GM18867 (cell line): ENCODE results near the gene GSTA5.
"Not testable (repeated sequence)": the region's sequence is repeated elsewhere in the genome, so short reads cannot be mapped to it uniquely, and the experiment has no call there.

Source experiments
- ATAC-seq: cut with Tn5 transposase; IDR thresholded peaks from one replicate; pipeline ENCODE4 v1.9.1; 2021; ENCODE audit warnings: mild to moderate bottlenecking, moderate library complexity; ENCODE audit not compliant: unreplicated experiment

GSTA5 gene

DNA sequence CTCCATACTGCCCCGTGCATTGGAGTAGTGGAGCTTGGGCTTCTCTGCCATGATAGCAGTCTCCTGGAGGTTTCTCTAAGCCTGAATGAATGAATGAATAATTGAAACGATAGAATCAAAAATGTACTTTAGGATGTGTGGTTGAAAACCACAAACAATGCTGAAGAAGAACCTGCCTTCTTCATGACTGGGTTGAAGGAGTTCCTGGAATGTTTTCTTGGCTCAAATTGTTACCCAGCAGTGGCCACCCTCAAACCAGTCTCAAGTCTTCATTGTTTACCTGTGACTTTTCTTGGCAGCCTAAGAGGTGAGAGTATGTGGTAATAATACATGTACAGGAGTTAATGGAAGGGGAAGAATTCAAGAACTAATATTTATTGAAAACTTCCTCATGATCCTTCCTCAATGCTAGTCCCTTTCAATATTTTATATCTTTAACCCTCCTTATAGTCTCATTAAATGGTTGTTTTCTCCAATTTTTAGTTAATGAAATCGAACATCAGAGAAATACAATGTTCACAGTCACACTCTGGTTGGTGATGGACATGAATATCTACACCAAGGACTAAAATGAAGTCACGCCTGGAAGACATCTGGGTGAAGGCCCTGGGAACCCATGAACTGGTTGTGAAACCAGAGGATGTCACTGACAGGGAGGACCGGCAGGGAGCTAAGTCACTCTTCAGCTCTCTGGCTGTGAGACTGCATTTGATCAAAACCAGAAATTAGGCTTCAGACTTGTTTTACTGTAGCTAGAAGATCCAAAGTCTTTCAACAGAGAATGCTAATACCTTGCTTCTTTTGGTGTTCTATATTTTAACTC, at the start of gene GSTA5:
GSTA5 (minus strand) TSS at position 51 of the 823 bp plus-strand sequence.
- ATAC-seq = no peak

DNA sequence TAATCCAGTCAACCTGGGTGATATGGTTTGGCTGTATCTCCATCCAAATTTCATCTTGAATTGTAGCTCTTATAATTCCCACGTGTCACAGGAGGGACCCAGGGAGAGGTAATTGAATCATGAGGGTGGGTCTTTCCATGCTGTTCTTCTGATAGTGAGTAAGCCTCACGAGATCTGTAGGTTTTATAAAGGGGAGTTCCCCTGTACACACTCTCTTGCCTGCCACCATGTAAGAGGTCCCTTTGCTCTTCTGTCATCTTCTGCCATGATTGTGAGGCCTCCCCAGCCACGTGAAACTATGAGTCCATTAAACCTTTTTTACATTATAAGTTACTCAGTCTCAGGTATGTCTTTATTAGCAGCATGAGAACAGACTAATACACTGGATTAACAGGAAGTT, 49.4 kb upstream of the GSTA5 start:
- ATAC-seq = no peak

DNA sequence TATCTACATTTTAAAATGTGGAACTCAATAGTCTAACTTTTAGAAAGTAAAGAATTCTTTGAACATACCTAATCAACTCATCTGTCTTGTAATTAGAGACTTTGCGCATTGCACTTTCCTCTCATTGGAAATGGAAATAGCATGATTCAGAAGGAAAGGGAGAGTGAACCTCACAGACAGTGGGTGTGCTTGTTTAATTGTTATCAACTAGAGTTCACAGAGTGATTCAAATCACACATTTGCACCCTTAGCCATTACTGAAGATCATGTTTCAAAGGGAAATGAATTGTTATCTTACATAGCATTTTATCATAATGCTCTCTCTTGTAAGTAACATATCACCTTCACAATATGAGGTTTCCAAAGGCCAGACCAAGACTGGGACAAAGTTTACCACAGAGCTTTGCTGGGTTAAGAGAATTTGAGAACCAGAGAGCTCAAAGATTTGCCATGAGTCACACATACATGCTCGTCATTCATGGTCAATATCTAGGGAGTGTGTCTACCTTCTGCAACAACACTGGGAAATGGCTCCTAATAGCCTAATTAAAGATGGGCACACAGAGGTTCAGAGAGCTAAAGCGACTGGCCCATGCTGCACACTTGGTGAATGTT, 47.4 kb upstream of the GSTA5 start:
- no peak for ATAC-seq

DNA sequence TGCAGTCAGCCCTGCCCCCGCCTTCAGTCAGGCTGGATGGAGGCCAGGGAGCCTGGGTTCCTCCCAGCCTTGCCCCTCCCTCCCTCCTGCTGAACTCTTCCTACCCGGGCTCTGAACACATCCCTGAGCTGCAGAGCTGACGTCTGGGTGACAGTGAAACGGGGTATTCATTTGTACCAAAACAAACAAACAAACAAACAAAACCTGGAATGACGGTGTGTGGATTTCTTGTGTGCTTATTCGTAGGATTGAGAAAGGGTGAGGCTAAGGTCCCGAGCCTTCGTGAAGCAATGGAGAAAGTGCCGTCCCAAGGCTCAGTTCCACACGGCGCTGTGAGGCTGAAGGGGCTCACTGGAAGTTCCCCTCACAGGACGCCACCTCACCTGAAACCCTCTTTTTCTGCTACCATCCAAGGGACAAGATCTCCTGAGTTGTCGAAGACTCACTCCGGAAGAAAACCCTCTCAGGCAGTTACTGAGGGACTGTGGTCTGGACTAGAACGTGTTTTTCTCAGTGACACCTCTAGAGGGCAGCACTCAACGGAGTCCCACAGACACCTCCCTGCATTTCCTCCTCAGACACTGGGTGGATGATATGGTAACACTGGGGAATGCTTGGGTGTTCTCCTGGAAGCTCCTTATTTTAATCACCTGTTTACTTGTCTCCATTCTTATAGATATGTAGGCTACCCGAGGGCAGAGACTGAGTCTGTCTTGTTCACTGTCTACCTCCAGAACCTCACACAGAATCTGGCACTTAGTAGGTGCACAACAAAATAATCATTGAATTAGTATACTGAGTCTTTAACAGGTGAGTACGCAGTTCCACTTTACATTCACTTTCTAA, 41.6 kb upstream of the GSTA5 start:
- ATAC-seq = peak; percentile 99

DNA sequence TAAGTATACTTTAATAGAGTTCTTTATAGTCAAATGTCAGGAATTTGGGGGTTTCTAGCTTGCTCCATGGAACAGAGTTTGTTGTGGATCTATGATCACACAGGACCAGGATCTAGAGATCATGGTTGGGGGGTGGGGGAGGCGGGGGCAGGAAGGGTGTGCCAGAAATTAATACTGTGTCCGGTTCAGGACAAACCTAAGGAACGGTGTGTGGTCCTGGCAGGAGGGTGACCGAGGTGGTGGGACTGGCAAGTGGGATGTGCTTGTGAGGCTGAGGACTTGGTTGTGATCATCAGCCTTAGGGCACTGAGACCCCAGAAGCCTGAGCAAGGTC, 41.0 kb upstream of the GSTA5 start:
- no peak for ATAC-seq

DNA sequence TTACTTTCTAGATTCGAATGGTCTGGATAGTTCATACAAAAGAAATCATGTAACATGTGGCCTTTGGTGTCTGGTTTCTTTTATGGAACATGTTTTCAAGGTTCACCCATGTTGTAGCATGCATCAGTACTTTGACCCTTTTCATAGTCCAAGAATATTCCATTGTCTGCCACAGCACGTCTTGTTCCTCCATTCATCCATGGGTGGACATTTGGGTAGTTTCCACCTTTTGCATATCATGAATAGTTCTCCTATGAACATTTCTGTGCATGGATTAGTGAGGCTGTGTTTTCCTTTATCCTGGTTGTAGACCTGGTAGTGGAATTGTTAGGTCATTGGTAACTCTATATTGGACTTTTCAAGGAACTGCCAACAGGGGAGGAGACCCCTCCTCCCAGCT, 37.2 kb upstream of the GSTA5 start:
- ATAC-seq = no peak

DNA sequence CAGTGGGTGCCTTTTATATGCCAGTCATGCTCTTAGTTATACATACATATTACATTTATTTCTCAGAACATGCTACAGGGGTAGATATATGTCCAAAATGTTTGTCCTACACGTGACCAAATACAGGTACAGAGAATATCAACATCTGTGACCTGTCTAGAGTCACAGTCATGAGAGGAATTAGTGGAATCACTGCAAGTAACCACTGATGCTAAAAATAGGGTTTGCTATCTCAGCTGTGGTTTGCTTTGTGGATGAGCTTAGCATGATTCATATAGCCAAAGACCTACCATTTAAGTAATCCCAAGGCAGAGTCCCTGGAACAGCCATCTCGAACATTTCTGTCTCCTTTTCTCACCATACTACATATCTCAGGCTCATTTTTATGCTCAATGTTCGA, 36.6 kb upstream of the GSTA5 start:
- ATAC-seq = no peak

DNA sequence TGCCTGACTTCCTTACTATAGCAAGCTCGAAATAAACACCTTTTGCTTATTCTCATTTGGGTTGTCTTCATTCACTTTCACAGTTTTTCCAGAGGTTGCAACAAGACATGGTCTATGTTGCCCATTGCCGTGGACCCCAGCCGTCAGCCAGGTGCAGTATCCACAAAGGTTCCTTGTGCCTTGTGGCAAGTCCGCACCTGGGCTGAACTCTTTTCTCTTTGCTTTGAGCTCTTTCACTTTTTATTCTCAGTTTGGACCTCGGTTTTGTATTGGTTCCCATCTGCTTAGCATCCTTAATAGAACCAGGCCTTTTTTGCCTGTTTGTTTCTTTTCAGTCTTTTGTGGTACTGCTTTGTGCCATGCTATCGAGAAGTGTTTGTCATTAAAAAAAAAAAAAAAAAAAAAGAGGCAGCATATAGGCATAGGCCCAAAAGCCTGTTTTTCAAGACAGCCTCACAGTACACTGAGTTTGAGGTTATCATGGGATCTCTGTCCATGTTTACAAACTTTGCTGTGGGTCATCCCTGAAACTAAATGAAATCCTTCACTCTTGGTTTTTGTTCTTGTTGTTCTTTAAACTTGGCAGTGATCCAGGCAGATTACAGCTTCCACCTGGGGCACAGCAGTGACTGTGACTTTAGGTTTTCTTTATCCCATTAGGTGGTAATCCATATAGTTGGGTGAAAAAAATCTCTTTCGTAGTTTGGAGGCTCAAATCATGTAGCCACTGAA, 35.6 kb upstream of the GSTA5 start:
- ATAC-seq = no peak

DNA sequence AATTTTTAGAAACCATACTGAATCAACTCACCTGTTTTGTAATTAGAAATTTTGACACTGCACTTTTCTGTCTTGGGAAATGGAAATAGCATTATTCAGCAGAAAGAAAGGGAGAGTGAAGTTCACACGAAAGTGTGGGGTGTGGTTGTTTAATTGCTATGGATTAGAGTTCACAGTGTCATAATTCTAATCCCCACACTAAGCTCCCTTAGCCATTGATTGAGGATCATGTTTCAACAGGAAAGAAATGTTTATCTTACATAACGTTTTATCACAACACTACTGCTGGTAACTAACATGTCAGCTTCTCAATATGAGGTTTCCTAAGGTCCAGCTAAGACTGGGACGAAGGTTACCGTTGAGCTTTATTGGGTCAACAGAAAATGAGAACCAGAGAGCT, 31.4 kb upstream of the GSTA5 start:
- no peak for ATAC-seq

DNA sequence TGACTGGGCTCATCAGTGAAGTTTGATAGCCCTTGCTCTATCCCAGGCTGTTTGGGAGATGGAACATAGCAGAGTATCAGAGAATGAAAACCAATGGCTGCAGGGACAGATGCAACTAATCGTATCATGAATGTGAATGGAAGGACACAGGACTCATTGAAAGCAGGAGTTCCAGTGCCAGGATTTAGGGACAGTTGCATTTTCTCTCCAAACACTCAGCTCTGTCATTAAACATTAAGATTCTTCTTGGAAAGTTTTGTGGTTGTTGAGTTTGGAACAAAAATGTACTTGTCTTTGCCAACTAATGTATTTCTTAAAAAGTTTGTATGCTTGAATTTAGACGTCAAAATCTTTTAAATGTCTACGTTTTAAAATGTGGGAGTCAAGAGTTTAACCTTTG, 31.0 kb upstream of the GSTA5 start:
- no peak for ATAC-seq

DNA sequence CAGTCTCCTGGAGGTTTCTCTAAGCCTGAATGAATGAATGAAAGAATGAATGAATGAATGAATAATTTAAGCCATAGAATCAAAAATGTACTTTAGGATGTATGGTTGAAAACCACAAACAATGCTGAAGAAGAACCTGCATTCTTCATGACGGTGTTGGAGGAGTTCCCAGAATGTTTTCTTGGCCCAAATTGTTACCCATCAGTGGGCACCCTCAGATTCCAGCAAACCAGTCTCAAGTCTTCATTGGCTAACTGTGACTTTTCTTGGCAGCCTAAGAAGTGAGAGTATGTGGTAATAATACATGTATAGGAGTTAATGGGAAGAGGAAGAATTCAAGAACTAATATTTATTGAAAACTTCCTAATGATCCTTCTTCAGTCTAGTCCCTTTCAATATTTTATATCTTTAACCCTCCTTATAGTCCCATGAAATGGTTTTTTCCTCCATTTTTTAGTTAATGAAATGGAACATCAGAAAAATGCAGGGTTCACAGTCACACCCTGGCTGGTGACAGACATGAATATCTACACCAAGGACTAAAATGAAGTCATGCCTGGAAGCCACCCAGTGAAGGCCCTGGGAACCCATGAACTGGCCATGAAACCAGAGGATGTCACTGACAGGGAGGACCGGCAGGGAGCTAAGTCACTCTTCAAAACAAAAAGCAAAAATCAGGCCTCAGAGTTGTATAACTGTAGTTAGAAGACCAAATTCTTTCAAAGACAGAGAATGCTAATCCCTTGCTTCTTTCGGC, 29.9 kb upstream of the GSTA5 start:
- not testable (repeated sequence) for ATAC-seq

DNA sequence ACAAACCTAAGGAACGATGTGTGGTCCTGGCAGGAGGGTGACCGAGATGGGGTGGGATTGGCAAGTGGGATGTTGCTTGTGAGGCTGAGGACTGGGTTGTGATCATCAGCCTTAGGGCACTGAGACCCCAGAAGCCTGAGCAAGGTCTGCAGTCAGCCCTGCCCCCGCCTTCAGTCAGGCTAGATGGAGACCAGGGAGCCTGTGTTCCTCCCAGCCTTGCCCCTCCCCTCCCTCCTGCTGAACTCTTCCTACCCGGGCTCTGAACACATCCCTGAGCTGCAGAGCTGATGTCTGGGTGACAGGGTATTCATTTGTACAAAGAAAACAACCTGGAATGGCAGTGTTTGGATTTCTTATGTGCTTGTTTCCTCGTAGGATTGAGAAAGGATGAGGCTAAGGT, 28.3 kb upstream of the GSTA5 start:
- not testable (repeated sequence) for ATAC-seq

DNA sequence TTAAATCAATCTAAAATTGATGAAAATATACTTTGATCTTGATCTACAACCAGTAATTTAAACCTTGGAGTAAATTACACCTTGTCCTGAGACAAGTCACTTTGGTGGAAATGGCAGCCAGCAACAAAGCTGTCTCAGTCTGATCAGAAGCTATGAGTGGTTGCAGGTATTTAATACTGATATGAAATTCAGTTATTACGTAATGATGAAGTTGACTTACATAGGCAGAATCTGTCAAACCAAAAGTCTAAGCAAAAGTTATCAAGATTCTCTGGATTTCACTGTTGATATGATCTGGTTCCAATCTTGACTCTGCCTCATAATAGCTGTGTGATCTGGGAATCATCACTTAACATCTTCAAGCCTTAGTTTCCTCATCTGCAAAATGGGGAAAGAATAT, 27.6 kb upstream of the GSTA5 start:
- no peak for ATAC-seq

DNA sequence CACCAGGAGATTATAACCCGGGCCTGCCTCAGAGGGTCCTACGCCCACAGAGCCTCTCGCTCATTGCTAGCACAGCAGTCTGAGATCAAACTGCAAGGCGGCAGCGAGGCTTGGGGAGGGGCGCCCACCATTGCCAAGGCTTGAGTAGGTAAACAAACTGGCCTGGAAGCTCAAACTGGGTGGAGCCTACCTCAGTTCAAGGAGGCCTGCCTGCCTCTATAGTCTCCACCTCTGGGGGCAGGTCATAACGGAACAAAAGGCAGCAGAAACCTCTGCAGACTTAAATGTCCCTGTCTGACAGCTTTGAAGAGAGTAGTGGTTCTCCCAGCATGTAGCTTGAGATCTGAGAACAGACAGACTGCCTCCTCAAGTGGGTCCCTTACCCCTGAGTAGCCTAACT, 20.5 kb upstream of the GSTA5 start:
- not testable (repeated sequence) for ATAC-seq

DNA sequence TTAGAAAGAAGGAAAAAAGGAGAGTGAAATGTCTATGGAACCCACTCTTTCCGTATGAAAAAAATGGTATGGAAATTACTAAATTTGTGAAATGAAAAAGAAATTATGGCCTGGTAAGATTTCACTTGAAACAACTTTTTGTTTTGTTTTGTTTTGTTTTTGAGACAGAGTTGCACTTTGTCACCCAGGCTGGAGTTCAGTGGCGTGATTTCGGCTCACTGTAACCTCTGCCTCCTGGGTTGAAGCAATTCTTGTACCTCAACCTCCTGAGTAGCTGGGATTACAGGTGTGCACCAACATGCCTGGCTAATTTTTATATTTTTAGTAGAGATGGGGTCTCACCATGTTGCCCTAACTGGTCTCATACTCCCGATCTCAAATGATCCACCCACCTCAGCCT, 17.8 kb upstream of the GSTA5 start:
- ATAC-seq = no peak

DNA sequence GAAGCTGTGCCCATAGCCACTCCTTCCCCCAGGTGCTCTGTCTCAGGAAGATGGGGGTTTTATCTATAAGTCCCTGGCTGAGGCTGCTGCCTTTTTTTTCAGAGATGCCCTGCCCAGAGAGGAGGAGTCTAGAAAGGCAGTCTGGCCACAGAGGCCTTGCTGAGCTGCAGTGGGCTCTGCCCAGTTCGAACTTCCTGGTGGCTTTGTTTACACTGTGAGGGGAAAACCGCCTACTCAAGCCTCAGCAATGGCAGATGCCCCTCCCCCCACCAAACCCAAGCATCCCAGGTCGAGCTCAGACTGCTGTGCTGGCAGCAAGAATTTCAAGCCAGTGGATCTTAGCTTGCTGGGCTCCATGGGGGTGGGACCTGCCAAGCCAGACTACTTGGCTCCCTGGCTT, 15.5 kb upstream of the GSTA5 start:
- not testable (repeated sequence) for ATAC-seq

DNA sequence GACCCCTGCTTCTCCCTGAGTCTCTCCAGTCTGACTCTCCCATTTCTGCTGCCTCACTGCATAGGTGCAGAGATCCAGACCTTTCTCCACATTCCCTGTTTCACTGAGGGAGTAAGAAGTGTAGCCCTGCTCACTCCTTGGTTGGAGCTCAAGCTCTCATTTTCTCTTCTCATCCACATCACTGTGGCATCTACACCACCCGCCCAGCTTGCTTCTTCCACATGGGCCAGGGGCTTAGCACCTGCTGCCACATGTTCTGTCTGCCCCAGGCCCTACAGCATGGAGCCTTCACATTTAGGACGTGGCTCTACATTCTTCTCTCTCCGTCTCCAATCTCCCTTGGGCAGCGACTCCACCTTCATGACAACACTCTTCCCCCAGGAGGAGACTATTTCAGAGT, 8.5 kb upstream of the GSTA5 start:
- no peak for ATAC-seq

DNA sequence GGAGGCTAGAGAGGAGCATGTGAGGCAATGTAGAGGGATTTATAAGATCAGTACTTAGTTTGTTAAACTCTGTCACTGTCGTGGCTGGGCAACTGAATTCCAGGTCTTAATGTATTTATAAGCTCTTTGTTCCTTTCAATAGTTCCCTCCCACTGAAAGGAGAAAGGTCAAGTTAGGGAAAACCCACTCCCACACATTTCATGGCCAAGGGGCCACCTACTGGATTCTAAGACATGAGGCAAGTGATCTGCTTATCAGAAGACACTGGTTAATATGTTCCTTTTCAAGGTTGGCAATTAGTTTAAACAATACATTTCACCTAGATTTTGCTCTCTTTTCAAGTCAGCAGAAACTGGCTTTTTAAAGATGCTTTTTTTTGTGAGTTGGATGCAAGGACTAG, 5.4 kb upstream of the GSTA5 start:
- no peak for ATAC-seq

DNA sequence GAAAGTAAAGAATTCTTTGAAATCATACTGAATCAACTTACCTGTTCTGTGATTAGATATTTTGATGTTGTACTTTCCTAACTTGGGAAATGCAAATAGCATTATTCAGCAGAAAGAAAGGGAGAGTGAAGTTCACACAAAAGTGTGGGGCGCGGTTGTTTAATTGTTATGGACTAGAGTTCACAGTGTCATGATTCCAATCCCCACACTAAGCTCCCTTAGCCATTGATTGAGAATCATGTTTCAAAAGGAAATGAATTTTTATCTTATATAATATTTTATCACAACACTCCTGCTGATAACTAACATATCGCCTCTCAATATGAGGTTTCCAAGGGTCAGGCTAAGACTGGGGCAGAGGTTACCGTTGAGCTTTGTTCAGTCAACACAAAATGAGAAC, 3.0 kb upstream of the GSTA5 start:
- no peak for ATAC-seq
